ENCODE measurements around the gene EXOC4.

DNA sequence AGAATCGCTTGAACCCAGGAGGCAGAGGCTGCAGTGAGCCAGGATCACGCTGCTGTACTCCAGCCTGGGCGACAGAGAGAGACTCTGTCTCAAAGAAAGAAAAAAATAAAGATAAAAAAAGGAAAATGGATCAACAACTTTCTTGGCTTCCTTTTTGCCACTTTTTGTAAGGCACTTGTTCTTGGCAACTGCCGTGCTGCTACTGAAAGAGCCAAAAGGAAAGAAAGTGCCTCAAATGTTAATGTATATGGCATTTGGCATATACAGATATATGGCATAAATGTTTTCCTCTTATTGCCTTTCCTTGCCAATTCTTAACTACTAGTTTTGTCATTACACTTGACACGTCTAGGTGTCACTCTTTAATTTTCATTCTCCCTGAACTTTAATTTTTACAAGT lies 480.5 kb downstream of the EXOC4 start:
- TF ChIP-seq, protein P1, sequence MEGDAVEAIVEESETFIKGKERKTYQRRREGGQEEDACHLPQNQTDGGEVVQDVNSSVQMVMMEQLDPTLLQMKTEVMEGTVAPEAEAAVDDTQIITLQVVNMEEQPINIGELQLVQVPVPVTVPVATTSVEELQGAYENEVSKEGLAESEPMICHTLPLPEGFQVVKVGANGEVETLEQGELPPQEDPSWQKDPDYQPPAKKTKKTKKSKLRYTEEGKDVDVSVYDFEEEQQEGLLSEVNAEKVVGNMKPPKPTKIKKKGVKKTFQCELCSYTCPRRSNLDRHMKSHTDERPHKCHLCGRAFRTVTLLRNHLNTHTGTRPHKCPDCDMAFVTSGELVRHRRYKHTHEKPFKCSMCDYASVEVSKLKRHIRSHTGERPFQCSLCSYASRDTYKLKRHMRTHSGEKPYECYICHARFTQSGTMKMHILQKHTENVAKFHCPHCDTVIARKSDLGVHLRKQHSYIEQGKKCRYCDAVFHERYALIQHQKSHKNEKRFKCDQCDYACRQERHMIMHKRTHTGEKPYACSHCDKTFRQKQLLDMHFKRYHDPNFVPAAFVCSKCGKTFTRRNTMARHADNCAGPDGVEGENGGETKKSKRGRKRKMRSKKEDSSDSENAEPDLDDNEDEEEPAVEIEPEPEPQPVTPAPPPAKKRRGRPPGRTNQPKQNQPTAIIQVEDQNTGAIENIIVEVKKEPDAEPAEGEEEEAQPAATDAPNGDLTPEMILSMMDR (IDR thresholded peaks at IDR 0.05): no peak
- TF ChIP-seq POLR2A (IDR thresholded peaks at IDR 0.05): no peak

Measured in transverse colon (tissue), 3 donors.